ENCODE measurements around the gene CREG2. TPM values are rescaled to one million over a fixed set of nuclear protein-coding genes. Genes with fewer than 3 reads are reported as not detected.

The CREG2 gene
- total RNA-seq, 1 donor from 2014 or later, result 23.6 TPM

DNA sequence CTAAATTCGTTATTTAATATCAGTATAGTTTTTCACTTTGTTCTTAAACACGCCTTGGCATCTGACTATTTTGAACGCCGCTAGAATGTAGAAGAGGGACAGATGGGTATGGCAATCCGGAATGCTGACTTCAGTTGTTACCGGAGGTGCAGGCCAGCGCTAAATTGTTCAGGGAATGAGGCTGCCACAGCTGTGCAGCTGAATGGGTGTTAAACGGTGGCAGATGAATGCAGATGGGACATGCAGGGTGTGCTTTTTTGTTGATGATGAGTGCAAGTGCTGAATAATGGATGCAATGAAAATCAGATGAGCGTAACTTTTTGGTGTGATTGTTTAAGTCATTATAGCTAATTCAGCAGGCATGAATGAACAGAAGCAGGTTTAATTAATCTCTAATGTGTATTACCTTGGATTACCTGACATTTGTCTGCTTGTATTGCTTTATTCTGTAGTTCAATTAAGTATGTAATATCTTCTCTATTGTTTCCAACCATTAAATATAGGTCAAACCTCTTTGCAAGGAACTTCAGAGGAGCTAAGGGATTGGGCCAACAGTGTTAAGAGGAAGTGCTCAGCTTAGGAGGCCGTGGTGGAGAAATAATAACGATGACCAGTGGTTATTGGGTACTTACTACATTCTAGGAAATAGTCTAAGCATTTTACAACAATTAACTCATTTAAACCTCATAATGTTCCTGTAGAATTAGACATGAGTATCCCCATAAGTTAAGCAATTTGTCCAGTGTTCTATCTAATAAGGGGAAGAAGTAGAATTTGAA lies 11.9 kb upstream of the CREG2 start:
- H3K27ac Mint-ChIP-seq (ENCODE audit: unreplicated experiment), result no peak overlapping the region

GRCh38 chr2:101398116-101398821 lies 11.0 kb upstream of the CREG2 start:
- Mint-ChIP-seq H3K27me3 (ENCODE audit: unreplicated experiment) (peaks cover 1% of the 10 kb centered on the region), H3K36me3 (ENCODE audit: low read depth, unreplicated experiment) (no peaks in the 10 kb centered on the region), H3K4me1 (ENCODE audit: unreplicated experiment) (peaks cover 4% of the 10 kb centered on the region), H3K4me3 (ENCODE audit: unreplicated experiment) (no peak overlapping the region), H3K9me3 (ENCODE audit: unreplicated experiment) (no peaks in the 10 kb centered on the region), H3K27ac (ENCODE audit: unreplicated experiment) (no peak overlapping the region)
- DNase-seq (ENCODE audit: low spot score), result no peak
- TF ChIP-seq CTCF (IDR thresholded peaks at IDR 0.05; ENCODE audit: unreplicated experiment), result no peak

More for the DNA sequence above, 11.9 kb upstream of the CREG2 start:
- H3K27me3 Mint-ChIP-seq (ENCODE audit: unreplicated experiment), result peaks cover 1% of the 10 kb centered on the region
- no peak for DNase-seq (ENCODE audit: low spot score)
- H3K4me1 Mint-ChIP-seq (ENCODE audit: unreplicated experiment), result peaks cover 9% of the 10 kb centered on the region
- no peak overlapping the region for H3K4me3 Mint-ChIP-seq (ENCODE audit: unreplicated experiment)
- no peak for TF ChIP-seq CTCF (IDR thresholded peaks at IDR 0.05; ENCODE audit: unreplicated experiment)
- no peaks in the 10 kb centered on the region for H3K36me3 Mint-ChIP-seq (ENCODE audit: low read depth, unreplicated experiment)
- H3K9me3 Mint-ChIP-seq (ENCODE audit: unreplicated experiment), result no peaks in the 10 kb centered on the region

GRCh38 chr2:101396316-101396717 lies 9.0 kb upstream of the CREG2 start:
- Mint-ChIP-seq H3K36me3 (ENCODE audit: low read depth, unreplicated experiment) (no peaks in the 10 kb centered on the region), H3K4me3 (ENCODE audit: unreplicated experiment) (no peak overlapping the region), H3K27me3 (ENCODE audit: unreplicated experiment) (peaks cover 1% of the 10 kb centered on the region), H3K9me3 (ENCODE audit: unreplicated experiment) (no peaks in the 10 kb centered on the region), H3K27ac (ENCODE audit: unreplicated experiment) (no peak overlapping the region), H3K4me1 (ENCODE audit: unreplicated experiment) (no peaks in the 10 kb centered on the region)
- no peak for DNase-seq (ENCODE audit: low spot score)
- no peak for TF ChIP-seq CTCF (IDR thresholded peaks at IDR 0.05; ENCODE audit: unreplicated experiment)

GRCh38 chr2:101395545-101396315 lies 8.4 kb upstream of the CREG2 start:
- H3K9me3 Mint-ChIP-seq (ENCODE audit: unreplicated experiment), result no peaks in the 10 kb centered on the region
- no peak overlapping the region for H3K27ac Mint-ChIP-seq (ENCODE audit: unreplicated experiment)
- no peak overlapping the region for H3K4me3 Mint-ChIP-seq (ENCODE audit: unreplicated experiment)
- peaks cover 1% of the 10 kb centered on the region for H3K27me3 Mint-ChIP-seq (ENCODE audit: unreplicated experiment)
- no peaks in the 10 kb centered on the region for H3K36me3 Mint-ChIP-seq (ENCODE audit: low read depth, unreplicated experiment)
- TF ChIP-seq CTCF (IDR thresholded peaks at IDR 0.05; ENCODE audit: unreplicated experiment), result no peak
- DNase-seq (ENCODE audit: low spot score), result no peak
- H3K4me1 Mint-ChIP-seq (ENCODE audit: unreplicated experiment), result no peaks in the 10 kb centered on the region
